Activated CD4-positive, alpha-beta T cell treated with anti-CD3 and anti-CD28 coated beads for 1 hour (primary cell): ENCODE data around the gene CMKLR1.

Experiments used
- DNase-seq: peaks from one replicate; pipeline ENCODE4 v3.0.0-alpha.2; 2020

The CMKLR1 gene

DNA sequence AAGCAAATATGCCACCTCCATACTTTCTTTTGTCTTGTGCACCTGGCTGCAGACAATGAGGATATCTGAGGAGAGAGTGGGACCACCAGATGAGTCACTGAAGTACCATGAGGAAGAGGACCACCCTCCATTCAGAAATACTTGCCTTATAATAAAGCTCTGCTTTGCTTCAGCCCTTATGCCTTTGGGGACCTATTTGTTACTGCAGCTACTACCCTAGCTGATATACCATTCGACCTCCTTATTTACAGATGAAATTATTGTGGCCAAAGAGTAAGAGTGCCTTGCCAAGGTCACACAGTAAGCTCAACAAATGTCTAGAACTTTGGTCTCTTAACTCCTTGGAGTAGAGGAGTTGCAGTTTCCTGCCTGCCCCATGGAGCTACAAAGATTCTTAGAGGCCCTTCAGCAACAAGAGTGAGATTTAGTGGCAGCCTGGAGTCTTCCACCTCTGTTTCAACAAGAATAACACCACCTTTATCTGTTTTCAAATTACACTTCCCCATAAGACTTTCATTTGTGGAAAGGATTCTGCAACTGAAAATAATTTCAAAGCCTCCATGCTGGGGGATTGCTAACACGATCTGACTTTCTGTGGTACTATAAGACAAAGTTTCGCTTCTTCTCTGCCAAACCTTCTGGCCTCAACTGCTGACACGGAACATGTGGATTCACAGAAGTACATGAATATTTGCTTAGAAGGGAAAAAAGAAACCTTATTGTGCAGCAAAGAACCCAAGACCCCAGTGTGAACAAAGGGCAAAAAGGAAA is 3.6 kb downstream of the CMKLR1 start:
- no peak for DNase-seq

DNA sequence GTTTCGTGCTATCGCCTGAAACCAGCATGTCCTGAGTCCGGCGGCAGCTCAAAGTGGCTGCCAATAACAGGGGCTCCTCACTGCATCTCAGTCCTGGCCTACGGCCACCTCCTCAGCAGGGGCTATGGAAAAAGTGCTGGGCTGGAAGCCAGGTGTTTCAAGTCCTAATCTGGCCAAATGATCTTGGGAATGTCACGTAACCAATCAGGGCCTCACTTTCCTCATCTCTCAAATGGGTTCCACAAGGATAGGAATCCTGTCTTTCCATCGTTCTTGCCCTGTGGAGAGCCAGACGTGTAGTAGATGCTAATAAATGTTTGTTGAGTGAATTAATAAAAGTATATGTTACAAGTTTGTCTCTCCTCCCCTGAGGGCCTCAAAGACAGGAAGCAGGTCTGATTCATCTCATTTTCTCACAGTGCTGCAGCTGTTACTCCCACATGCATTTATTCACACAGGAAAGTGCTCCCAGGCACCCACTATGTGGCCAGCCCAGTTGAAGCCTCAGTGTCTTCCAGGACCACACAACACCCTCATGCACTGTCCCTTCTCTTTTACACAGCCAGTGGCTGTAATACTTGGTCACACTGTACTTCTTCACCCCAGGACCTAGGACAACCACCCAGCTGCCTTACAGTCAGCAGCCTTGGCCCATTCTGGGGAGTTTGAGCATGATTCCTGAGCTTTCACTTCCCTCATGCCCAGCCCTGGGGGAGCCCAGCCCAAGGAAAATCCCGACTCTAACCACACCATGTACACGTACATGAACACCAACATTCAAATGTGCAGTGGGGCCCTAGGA is 5.0 kb downstream of the CMKLR1 start:
- DNase-seq: no peak

GRCh38 chr12:108332791-108333382 is 6.2 kb downstream of the CMKLR1 start:
- no peak for DNase-seq

GRCh38 chr12:108328420-108328819 is 10.7 kb downstream of the CMKLR1 start:
- DNase-seq: no peak

DNA sequence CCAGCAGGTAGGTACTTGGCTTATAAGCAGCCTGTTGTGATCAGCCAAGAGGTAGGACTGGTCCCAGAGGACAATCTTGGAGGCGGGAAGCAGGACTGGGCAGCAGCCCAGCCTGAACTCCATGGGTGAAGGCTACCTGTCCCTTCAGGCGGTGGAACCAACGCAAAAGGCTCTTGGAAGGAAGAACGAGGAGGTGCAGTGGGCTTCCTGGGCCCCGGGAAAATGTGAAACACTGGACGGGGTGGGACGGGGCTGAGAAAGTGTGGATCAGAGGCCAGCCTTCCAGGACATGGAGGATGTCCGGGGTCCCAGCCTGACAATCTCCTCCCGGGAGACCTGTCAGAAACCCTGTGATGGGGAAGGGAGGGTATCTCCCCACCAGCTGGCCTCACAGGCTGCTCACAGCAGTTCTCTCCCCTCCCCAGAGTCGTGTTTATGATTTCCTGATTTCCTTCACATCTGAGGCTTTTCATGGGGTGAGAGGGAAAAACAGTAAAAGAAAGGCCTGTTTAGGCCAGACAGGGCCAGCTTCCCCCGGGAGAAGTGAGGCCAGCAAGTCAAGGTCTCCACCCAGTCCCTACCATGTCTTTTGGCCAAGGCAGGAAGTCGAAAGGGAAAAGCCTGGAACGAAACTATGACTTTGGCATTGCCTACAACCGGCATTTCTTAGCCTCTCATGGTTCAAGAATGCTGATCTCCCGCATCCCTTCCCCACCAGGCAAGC is 11.3 kb downstream of the CMKLR1 start:
- DNase-seq: no peak

- no peak for DNase-seq
These were observed 12.8 kb downstream of the CMKLR1 start for GRCh38 chr12:108326254-108326750.

GRCh38 chr12:108325549-108325948 is 13.6 kb downstream of the CMKLR1 start:
- no peak for DNase-seq

GRCh38 chr12:108325018-108325358 is 14.1 kb downstream of the CMKLR1 start:
- DNase-seq: no peak

DNA sequence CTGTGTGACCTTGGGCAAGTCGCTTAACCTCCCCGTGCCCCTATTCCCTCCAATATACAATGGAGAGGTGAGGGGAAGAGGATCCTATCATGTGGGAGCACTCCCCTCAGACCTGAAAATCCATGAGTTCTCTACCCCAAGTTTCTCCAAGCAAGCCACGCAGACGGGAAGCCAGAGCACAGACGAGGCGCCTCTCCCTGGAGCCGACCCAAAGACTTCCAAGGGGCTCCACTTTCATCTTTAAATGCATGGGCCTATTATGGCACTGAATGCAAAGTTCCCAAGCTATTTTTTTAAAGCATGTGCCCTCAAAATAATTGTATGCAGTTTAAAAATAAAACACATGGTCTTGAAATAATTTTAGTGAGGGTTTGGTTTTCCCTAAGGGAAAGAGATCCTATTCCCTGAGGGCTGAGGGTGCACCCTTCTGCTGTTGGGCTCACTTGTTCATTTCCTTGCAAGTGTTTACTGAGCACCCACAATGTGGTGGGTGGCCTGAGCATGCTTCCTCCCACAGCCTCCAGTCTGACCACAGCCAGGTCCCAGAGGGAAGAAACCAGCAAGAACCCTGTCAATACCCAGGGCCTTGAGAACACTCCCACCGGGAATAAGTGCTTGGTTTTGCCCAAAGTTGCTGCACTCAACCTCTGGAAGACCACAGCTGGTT is 14.6 kb downstream of the CMKLR1 start:
- DNase-seq: no peak

DNA sequence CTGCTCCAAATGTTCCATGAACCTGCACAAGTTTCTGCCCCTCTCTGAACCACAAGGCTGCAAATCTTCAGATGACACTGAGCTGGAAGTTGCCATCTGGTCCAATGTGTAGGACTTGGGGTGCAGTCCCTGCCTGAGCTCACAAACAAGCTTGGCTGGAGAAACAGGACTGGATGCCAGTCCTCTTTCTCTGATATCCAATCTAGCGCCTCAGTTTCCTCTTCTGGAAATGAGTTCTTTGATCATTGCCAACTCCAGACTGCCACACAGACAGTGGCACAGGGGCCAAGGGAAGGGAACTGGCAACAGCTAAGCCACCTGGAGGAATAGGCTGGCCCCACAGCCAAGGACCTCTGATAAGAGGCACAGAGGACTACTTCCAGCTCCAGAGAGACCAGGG is 15.5 kb downstream of the CMKLR1 start:
- no peak for DNase-seq

GRCh38 chr12:108322998-108323397 is 16.1 kb downstream of the CMKLR1 start:
- DNase-seq: no peak

DNA sequence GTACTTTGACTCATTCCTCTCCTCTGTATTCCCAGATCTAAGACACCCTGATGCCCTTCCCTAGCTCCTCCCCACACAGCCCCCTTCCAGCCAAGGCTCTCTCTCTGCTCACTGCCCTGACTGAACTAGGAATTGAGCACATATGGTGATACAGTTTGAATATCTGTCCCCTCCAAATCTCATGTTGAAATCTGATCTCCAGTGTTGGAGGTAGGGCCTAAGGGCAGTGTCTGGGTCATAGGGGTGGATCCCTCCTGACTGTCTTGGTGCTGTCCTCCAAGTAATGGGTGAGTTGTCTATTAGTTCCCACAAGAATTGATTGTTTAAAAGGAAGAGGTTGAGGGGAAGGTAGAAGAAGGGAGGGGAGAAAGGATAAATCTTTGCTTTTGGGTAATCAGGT is 17.4 kb downstream of the CMKLR1 start:
- no peak for DNase-seq

DNA sequence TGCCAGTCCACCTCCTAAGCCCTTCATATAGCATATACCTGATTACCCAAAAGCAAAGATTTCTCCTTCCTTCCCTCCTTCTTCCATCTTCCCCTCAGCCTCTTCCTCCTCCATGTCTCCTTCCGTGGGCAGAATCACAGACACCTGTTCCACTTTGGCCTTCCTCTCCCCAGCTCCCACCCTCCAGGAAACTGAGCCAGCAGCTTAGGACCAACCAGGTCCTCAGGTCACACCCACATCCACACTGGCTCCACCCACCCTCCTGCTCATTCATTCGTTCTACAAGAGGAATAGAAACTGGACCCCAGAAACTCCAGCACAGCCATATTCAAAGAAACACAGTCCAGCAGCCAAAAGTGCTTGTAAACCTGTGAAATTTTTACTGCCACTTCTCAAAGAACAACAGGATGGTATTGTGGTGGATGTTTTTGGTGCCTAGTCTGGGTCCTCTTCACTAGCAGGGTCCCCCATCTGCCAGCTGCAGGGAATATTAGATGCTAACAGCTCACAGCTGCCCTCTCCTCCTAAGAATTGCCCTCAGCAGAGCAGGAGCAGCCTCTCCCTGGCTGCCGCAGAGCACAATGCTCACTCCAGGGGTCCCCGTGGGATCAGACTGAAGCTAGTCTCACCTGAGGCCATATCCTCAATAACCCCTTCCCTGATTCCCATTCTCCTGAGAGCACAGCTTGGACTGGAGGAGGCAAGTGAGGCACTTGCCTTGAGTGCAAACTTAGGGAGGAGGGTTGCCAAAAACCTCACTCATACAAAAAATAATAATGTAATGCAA is 18.4 kb downstream of the CMKLR1 start:
- no peak for DNase-seq

GRCh38 chr12:108319277-108320234 is 19.6 kb downstream of the CMKLR1 start:
- DNase-seq: no peak

DNA sequence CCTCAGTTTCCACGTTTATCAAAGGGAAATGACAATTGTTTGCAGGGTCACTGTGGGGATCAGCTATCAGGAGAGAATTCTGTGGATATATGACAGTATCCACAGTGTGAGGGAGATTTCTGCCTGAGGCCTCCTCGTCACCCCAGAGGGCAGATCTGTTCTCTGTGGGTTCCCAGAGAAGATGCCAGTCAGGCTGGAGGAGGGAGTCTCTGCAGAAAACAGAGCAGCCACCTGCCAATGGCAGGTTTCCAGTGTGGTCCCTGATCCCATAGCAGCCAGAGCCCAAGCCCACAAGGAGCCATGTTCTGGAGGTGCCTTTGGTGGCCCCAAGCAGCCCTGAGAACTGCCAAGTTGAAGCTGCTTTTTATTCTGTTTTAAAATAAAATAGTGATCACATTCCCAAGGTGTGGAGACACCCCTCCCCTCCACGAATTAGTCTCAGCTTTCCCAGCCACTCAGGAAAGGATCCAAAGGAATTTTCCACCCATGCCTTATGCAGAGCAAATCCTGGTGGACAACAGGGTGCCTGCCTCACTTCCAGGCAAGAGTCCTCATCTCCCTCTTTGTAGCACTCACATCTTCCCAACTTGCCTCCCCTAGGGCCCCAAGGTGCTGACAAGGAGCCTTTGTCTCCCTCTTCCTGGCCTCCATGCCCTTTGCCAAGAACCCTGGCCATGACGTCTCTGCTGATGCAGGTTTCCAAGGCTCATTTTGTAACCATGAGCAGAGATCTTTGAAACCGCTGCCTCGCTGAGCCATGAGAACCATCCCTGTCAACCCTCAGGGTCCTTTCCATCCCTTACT is 20.4 kb downstream of the CMKLR1 start:
- DNase-seq: no peak

GRCh38 chr12:108317308-108318234 is 21.5 kb downstream of the CMKLR1 start:
- DNase-seq: no peak

DNA sequence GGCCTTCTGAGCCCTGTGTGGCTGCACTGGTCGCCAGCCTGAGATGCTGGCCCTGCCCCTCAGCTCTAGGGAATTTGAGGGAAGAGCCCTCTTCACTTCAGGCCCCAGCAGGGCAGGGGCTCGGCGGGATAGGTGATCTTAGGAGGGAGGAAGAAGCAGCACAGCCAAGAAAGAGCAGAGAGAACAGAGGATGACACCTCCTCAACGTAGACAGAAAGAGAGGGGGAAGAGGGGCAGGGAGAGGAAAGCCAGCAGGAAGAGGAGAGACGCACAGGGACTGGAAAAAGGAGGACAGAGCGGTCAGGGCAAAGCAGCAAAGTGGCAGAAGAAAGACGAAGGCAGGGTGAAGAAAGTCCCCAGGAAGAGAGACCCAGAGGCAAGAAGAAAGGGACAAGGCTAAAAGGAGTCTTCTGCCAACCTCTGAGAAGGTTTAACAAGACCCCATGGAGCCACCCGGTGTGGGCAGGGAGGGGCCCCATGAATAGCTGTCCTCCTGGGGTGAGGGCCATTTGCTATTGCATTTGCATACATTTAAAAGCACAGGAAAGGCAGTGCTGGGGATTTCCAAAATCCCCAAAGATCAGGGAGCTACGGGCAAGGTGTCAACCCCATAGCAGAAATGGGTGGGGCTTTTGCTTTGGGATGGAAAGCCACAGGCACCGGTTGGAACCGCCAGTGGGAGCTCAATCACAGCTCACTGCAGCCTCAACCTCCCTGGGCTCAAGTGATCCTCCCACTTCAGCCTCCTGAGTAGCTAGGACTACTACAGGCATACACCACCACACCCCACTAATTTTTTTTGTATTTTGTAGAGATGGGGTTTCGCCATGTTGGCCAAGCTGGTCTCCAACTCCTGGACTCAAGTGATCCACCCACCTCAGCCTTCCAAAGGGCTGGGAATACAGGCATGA is 22.7 kb downstream of the CMKLR1 start:
- no peak for DNase-seq
